IgD-negative memory B cell (primary cell): ENCODE measurements around the gene STT3B. TPM values are rescaled to one million over a fixed set of nuclear protein-coding genes. Genes with fewer than 3 reads are reported as not detected.

Source experiments
- H3K27ac Mint-ChIP-seq, 3 donors: one replicate each; pipeline ENCODE4 v1.8.0; 2020 to 2022; ENCODE audit warnings: mild to moderate bottlenecking in 3 of 3, mixed read lengths in 3 of 3, moderate library complexity in 1 of 3
- H3K27me3 Mint-ChIP-seq: one replicate; pipeline ENCODE4 v1.8.0; 2021; ENCODE audit warnings: mixed read lengths
- H3K36me3 Mint-ChIP-seq: one replicate; pipeline ENCODE4 v1.8.0; 2020; ENCODE audit warnings: mild to moderate bottlenecking, mixed read lengths
- H3K4me1 Mint-ChIP-seq, 3 donors: one replicate each; pipeline ENCODE4 v1.8.0; 2020 to 2022; ENCODE audit warnings: mixed read lengths in 3 of 3, mild to moderate bottlenecking in 1 of 3
- H3K4me3 Mint-ChIP-seq, 4 donors: one replicate each; pipeline ENCODE4 v1.8.0; 2020 to 2022; ENCODE audit warnings: mild to moderate bottlenecking in 4 of 4, mixed read lengths in 4 of 4, moderate library complexity in 3 of 4
- H3K9me3 Mint-ChIP-seq, 3 donors: one replicate each; pipeline ENCODE4 v1.8.0; 2020 to 2021; ENCODE audit warnings: mixed read lengths in 3 of 3, mild to moderate bottlenecking in 1 of 3
- polyA plus RNA-seq: library from polyadenylated mRNA; unstranded; fragments of 300-500 nt; fragmentation: Illumina TruSeq; gene quantifications from one replicate; pipeline ENCODE4 v1.2.3, GENCODE V29; 2021

STT3B gene
- polyA plus RNA-seq, 1 donor from 2014 or later, result 52.8 TPM

DNA sequence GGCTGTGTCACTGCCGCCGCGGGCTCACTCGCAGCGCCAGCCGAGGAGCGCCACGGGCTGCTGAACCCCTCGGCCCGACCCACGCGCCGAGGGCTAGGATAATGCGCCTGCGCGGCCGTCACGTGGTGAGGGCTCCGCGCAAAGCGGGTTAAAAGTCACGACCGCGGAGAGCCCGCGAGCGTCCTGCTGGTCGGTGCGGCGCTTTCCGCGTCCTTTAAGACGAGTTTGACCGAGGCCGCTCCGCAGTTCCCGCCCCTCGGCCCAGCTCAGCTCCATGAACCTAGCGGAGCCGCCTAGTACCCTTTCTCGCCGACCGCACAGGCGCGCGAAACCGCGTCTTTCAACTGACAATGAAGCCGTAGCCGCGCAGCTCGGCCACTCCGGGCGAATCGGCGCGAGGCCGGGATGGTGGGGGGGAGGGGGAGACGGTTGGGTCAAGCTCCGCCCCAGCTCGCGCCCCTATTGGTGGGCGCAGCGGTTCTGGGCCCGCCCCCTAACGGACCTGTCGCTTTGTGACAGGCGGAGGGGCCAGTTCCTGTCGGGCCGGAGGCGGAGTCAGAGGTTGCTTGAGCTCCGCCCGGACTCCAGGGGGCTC lies 636 bp upstream of the STT3B start:
- no peaks in the 10 kb centered on the region for H3K9me3 Mint-ChIP-seq
- peaks cover 19 to 32% (median 25%) of the 10 kb centered on the region in 3 donors for H3K4me1 Mint-ChIP-seq
- H3K4me3 Mint-ChIP-seq, result peak overlapping the region; percentile 97 to 100 (median 97)
- peak overlapping the region; percentile 99 for H3K27ac Mint-ChIP-seq
- no peaks in the 10 kb centered on the region for H3K36me3 Mint-ChIP-seq
- no peaks in the 10 kb centered on the region for H3K27me3 Mint-ChIP-seq

DNA sequence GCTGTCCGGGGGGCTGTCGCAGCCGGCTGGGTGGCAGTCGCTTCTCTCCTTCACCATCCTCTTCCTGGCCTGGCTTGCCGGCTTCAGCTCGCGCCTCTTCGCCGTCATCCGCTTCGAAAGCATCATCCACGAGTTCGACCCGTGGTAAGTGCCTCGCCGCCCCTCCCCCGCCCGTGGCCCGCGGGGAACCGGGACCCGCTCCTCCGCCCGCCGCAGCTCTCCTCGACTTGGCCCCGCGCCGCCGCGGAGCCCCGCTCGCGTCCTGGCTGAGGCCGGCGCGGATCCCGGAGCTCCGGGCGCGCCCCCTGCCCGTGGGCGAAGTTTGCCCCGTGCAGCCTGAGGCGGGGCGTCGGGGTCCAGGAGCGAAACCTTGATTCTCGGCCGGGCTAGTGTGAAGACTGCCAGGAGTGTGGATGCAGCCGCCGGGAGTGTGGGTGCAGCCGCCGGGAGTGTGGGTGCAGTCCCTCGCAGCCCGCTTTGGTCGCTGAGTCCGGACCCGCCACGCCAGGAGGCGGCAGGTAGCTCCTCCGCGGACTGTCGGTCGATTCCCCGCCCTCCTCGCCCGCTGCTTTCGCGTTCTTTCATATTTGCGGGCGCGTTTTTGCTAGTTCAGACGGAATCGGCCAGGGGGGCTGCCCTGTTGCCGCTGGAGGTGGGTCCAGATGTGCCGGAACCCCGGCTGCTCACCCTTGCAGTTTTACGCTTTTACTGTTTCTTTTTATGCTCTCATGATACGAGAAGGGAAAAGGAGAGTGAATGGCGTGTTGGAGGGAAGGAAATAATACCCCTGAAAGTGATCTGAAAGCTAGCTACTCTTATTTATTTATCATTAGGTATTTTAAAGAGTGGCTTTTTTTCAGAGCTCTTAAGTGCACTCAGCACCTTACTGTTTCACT lies 692 bp downstream of the STT3B start:
- no peaks in the 10 kb centered on the region for H3K36me3 Mint-ChIP-seq

DNA sequence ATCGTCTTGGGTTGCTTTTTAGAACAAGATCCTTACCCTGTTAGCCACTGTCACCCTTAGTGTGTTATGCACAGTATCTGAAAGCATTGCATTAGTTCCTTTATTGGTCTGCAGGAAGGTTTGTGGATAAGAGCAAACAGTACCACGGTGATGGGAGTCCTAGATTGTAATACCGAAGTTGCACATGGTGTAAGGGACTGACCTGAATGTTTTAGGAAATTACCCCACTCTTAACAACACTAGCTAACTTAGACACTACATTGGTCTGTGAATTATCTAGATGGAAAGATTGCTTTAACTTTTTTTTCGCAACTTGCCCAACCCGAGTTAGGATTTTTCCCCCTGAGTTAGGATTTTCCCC lies 1.3 kb downstream of the STT3B start:
- Mint-ChIP-seq H3K27ac (peak overlapping the region; percentile 92 to 99 (median 98)), H3K27me3 (no peaks in the 10 kb centered on the region), H3K4me3 (peak overlapping the region; percentile 97 to 100 (median 99)), H3K9me3 (peaks cover 0 to 2% (median 0%) of the 10 kb centered on the region in 3 donors), H3K36me3 (no peaks in the 10 kb centered on the region), H3K4me1 (peaks cover 35 to 49% (median 43%) of the 10 kb centered on the region in 3 donors)

More for the DNA sequence above, 692 bp downstream of the STT3B start:
- peak overlapping the region; percentile 92 to 99 (median 99) for H3K27ac Mint-ChIP-seq
- H3K27me3 Mint-ChIP-seq, result no peaks in the 10 kb centered on the region
- peaks cover 30 to 43% (median 37%) of the 10 kb centered on the region in 3 donors for H3K4me1 Mint-ChIP-seq
- peaks cover 0 to 2% (median 0%) of the 10 kb centered on the region in 3 donors for H3K9me3 Mint-ChIP-seq
- H3K4me3 Mint-ChIP-seq, result peak overlapping the region; percentile 97 to 100 (median 99)

DNA sequence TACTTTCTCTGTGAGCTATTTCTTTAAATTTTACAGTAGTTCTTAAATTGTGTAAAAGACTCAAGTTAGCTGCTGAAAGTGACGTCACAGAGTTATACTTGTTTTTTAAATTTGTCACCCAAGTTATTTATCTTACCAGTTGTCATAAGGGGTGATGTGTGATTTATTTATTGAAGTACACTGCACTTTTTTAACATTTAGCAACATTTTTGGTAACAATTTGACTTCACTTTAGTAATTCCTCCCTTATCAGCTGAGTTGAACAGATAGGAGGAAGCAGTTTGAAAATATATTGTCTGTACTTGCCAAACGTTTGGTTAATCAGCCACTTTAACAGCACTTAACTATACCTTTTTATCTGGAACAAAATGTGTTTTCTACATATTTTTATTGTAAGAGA lies 3.8 kb downstream of the STT3B start:
- H3K4me1 Mint-ChIP-seq, result peaks cover 50 to 68% (median 56%) of the 10 kb centered on the region in 3 donors
- H3K4me3 Mint-ChIP-seq, result peak overlapping the region; percentile 39 to 100 (median 88)
- no peaks in the 10 kb centered on the region for H3K36me3 Mint-ChIP-seq
- peaks cover 0 to 2% (median 0%) of the 10 kb centered on the region in 3 donors for H3K9me3 Mint-ChIP-seq
- H3K27ac Mint-ChIP-seq, result peak overlapping the region in 1 of 3 donors; percentile 84
- H3K27me3 Mint-ChIP-seq, result no peaks in the 10 kb centered on the region

DNA sequence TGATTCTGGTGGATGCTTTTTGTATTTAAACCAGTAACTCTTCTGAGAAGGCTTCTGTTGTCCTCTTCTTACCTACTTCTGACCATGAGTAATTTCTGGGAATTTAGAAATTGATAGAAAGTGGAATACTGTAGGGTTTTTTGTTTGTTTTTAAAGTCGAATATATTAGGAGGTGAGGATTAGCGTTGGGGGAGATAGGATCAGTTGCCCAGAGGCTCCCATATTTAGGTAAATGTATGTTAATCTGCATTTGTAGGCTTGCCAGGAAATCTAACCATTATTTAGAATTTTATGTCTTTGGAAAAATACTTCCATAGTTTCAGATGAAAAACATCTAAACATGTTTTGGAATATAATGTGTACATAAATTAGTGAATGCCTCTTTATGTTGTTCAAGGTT lies 6.1 kb downstream of the STT3B start:
- peak overlapping the region in 2 of 4 donors; percentile 39 to 85 for H3K4me3 Mint-ChIP-seq
- peaks cover 0 to 2% (median 0%) of the 10 kb centered on the region in 3 donors for H3K9me3 Mint-ChIP-seq
- H3K27me3 Mint-ChIP-seq, result no peaks in the 10 kb centered on the region
- H3K27ac Mint-ChIP-seq, result peak overlapping the region in 2 of 3 donors; percentile 28 to 72
- peaks cover 59 to 70% (median 66%) of the 10 kb centered on the region in 3 donors for H3K4me1 Mint-ChIP-seq
- H3K36me3 Mint-ChIP-seq, result peaks cover 3% of the 10 kb centered on the region

DNA sequence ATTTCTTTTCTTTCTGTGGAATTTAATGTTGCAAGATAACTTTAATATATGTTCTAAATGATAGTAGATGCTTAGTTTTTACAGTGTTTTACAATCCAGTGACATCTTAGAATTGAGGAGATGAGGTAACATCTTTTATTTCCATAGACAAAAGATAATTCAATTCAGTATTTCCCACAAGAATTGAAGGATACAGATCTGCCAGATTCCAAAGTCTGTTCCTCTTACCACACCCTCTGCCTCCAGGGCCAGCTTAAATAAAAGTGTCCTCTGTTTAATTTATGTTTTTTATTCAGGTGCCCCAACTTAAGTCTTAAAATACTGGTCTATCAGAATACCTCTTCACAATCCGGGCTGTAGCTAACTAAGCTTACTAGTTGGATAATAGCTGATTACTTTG lies 6.5 kb downstream of the STT3B start:
- Mint-ChIP-seq H3K27ac (peak overlapping the region; percentile 9 to 18 (median 17)), H3K9me3 (peaks cover 0 to 2% (median 0%) of the 10 kb centered on the region in 3 donors), H3K36me3 (peaks cover 3% of the 10 kb centered on the region), H3K4me1 (peaks cover 56 to 70% (median 64%) of the 10 kb centered on the region in 3 donors), H3K4me3 (peak overlapping the region in 2 of 4 donors; percentile 39 to 85), H3K27me3 (no peaks in the 10 kb centered on the region)

DNA sequence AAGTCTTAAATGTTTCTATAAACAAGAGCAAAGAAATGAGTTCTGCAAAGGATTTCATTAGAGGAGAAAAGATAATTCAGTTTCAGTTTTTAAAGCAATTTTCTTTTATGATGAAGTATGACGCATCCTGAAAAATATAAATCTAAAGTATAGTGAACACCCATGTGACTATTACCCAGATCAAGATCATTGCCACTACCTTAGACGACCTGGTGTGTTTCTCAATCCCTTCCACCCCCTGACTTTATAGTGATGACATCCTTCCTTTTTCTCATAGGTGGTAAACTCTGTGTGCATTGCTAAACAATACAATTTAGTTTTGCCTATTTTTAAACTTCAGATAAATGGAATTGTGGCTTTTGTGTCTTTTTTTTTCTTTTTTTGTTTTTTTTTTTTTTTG lies 8.4 kb downstream of the STT3B start:
- Mint-ChIP-seq H3K27ac (no peak overlapping the region), H3K4me3 (no peak overlapping the region), H3K9me3 (peaks cover 0 to 2% (median 0%) of the 10 kb centered on the region in 3 donors), H3K4me1 (peaks cover 52 to 74% (median 62%) of the 10 kb centered on the region in 3 donors), H3K36me3 (peaks cover 3% of the 10 kb centered on the region), H3K27me3 (no peaks in the 10 kb centered on the region)

DNA sequence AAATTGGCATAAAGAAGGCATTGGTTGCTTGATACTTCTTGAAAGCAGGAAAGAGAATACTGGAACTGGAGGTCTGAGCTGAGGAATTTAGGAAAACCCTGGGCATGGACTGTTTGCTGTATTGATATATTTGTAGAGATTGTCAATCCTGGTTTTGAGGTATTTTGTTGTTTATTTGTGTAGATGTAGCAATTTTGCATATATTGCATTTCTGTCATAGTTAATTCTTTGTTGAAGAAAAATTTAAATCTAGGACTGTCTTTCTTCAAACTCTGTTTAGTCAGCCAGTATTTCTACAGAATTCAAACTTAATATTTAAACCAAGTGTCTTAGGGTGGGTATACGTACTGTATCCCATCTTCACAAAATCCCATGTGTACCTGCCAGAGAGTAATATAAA lies 9.5 kb downstream of the STT3B start:
- Mint-ChIP-seq H3K9me3 (peaks cover 0 to 2% (median 0%) of the 10 kb centered on the region in 3 donors), H3K27me3 (no peaks in the 10 kb centered on the region), H3K36me3 (peaks cover 3% of the 10 kb centered on the region), H3K4me3 (no peak overlapping the region), H3K27ac (no peak overlapping the region), H3K4me1 (peaks cover 47 to 76% (median 57%) of the 10 kb centered on the region in 3 donors)

DNA sequence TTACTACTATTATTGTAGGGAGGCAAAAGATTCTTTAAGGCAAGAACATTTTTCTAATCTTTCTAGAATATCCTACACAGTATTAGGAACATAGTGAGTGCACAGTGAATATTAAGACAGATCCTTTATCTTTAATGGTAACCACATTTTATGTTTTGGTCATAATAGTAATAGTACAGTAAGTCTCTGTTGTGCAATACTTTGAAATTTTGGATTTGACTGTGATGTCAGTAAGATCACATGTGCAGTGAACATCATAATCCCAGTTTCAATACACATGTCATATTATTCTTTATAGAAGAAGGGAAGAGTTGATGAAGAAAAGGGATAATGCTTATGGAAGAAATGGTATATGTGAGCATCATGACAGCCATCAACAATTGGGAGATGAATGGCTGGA lies 10.7 kb downstream of the STT3B start:
- peak overlapping the region in 1 of 3 donors; percentile 15 for H3K27ac Mint-ChIP-seq
- no peak overlapping the region for H3K4me3 Mint-ChIP-seq
- no peaks in the 10 kb centered on the region for H3K27me3 Mint-ChIP-seq
- H3K36me3 Mint-ChIP-seq, result peaks cover 3% of the 10 kb centered on the region
- H3K4me1 Mint-ChIP-seq, result peaks cover 41 to 65% (median 56%) of the 10 kb centered on the region in 3 donors
- no peaks in the 10 kb centered on the region for H3K9me3 Mint-ChIP-seq

DNA sequence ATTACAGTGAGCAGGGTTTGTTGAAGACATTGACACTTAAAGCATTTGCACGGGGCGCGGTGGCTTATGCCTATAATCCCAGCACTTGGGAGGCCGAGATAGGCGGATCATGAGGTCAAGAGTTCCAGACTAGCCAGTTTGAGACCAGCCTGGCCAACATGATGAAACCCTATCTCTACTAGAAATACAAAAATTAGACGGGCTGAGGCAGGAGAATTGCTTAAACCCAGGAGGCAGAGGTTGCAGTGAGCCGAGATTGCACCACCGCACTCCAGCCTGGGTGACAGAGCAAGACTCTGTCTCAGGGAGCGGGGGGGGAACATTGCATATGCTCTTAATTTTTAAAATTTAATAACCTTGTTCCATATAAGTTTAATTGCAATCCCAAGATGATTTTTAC lies 11.9 kb downstream of the STT3B start:
- Mint-ChIP-seq H3K4me3 (no peak overlapping the region), H3K36me3 (peaks cover 3% of the 10 kb centered on the region), H3K4me1 (peaks cover 30 to 52% (median 49%) of the 10 kb centered on the region in 3 donors), H3K27ac (peak overlapping the region in 1 of 3 donors; percentile 5), H3K9me3 (no peaks in the 10 kb centered on the region), H3K27me3 (no peaks in the 10 kb centered on the region)

DNA sequence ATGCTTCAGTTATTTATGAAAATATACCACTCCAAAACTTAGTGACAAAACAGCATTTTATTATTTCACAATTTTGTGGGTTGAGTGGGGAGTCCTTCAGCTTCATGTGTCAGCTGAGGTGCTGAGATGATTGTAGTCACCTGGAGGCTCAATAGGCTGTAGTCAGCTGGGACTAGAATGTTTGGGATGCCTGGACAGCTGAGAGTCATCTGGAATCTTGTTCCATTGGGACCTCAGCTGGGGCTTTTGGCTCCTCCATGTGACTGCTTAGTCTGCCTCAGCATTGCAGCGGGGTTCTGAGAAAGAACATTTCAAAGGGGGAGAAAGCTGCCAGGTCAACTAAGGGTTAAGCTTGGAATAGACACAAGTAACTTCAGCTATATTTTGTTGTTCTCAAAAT lies 13.4 kb downstream of the STT3B start:
- H3K4me3 Mint-ChIP-seq, result no peak overlapping the region
- no peaks in the 10 kb centered on the region for H3K9me3 Mint-ChIP-seq
- H3K36me3 Mint-ChIP-seq, result peaks cover 3% of the 10 kb centered on the region
- H3K4me1 Mint-ChIP-seq, result peaks cover 31 to 54% (median 48%) of the 10 kb centered on the region in 3 donors
- H3K27me3 Mint-ChIP-seq, result no peaks in the 10 kb centered on the region
- H3K27ac Mint-ChIP-seq, result peak overlapping the region in 2 of 3 donors; percentile 47 to 77

DNA sequence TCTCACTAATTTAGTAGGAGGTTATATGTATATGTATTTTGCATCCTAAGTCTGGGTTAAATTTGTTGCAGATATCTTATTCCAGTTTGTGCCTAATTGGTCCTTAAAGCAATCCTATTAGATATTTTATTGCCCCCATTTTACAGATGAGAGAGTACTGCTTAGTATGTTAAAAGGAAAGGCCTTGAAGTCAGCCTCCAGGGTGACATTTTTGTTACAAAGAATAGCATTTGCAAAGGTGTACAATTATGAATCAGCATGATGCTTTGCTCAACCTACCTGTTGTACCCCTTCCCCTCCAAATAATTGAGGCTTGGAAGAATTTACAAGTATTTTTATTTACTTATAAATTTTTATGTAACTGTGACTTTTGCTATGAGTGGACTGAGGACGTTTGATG lies 14.0 kb downstream of the STT3B start:
- H3K27ac Mint-ChIP-seq, result peak overlapping the region in 1 of 3 donors; percentile 47
- peaks cover 30 to 57% (median 50%) of the 10 kb centered on the region in 3 donors for H3K4me1 Mint-ChIP-seq
- no peaks in the 10 kb centered on the region for H3K27me3 Mint-ChIP-seq
- H3K4me3 Mint-ChIP-seq, result no peak overlapping the region
- peaks cover 3% of the 10 kb centered on the region for H3K36me3 Mint-ChIP-seq
- H3K9me3 Mint-ChIP-seq, result no peaks in the 10 kb centered on the region

DNA sequence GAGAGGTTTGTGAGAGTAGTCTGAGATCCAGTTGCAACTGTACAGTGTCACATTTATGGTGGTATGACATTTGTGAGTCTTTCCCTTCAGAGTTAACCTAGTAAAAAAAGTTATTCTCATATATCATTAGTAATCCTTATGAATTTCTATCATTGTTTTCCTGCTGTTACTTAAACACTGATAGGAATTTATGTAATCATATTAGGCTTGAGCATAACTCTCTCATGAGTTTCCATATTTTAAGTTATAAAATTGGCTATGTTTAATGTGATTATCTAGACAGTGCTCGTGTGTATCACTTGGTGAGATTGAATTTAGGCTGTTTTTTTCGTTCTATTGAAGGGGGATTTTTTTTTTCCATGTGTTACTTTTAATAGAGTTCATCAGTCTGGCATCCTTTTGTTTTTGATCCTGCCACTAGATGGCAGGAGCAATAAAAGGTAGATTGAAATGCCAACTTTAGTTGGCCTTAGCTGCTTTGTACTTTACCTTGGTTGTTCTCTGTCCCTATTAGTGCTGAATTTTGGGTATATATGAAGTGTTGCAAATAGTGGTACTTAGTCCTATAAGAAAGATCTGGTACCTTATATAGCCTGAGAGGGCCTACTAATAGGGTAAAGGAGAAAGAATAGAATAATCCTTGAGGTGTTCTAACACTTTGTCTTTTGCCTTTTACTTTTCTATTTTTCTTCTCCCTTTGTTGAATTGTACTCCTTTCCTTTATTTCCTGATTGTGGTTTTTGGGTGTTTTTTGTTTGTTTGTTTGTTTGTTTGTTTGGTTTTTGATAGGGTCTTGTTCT lies 17.9 kb downstream of the STT3B start:
- Mint-ChIP-seq H3K9me3 (no peaks in the 10 kb centered on the region), H3K4me3 (peak overlapping the region in 1 of 4 donors; percentile 13), H3K27me3 (no peaks in the 10 kb centered on the region), H3K4me1 (peaks cover 21 to 58% (median 46%) of the 10 kb centered on the region in 3 donors), H3K27ac (peak overlapping the region in 2 of 3 donors; percentile 1 to 51), H3K36me3 (no peaks in the 10 kb centered on the region)

DNA sequence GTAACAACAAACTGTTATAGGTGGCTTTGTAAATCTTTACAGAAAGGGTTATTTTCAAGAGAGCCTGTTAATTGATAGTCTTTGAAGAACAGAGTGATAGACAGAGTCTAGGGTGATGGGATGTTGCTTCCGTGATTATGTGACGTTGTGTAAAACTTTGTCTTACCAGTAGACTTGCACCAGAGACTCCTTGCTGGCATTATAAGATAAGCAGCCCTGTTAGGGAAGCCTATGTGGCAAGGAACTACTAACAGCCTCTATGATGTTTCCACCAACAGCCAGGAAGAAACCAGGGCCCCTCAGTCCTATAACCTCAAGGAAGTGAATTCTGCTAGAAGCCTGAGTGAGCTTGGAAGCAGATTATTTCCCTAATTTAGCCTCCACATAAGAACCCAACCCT lies 18.9 kb downstream of the STT3B start:
- Mint-ChIP-seq H3K9me3 (peaks cover 0 to 2% (median 0%) of the 10 kb centered on the region in 3 donors), H3K27ac (no peak overlapping the region), H3K27me3 (no peaks in the 10 kb centered on the region), H3K4me1 (peaks cover 23 to 58% (median 37%) of the 10 kb centered on the region in 3 donors), H3K36me3 (peaks cover 3% of the 10 kb centered on the region), H3K4me3 (no peak overlapping the region)
